Midbrain (tissue), 1 donor: Measurements from ENCODE around the gene TSSK6.

Experiments used
- DNase-seq: peaks from one replicate; lab custom pipeline; 2025; lab: John Stamatoyannopoulos, UW

The TSSK6 gene

DNA sequence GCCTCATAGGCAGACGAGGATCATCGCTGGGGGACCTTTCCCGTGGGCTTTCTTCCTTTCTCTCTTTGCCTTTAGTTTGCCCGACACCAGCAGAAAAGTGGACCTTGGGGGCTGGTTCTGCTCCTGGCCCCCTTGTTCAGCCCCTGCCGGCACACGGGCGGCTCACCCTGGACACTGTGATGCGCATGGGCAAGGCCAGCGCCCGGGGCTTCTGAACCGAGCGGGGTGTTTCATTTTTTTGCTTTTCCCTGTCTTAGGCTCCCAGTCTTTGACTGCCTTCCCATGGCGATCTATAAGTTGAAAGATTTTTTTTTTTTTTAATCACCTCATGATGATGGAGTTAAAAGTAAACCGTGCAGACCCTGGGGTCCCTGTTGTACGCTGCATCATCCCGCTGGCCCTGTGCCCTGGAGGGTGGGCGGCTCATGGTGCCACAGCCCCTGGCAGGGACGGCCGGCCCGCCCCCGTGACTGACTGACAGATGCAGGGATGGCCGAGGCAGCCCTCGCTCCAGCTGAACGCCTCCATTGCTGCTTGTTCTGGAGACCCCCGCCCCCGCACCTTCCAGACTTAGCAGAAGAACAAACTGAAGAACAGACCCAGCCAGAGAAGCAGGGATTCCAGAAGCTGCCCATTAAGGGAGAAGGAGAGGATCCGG is 9.6 kb downstream of the TSSK6 start:
- no peak for DNase-seq

DNA sequence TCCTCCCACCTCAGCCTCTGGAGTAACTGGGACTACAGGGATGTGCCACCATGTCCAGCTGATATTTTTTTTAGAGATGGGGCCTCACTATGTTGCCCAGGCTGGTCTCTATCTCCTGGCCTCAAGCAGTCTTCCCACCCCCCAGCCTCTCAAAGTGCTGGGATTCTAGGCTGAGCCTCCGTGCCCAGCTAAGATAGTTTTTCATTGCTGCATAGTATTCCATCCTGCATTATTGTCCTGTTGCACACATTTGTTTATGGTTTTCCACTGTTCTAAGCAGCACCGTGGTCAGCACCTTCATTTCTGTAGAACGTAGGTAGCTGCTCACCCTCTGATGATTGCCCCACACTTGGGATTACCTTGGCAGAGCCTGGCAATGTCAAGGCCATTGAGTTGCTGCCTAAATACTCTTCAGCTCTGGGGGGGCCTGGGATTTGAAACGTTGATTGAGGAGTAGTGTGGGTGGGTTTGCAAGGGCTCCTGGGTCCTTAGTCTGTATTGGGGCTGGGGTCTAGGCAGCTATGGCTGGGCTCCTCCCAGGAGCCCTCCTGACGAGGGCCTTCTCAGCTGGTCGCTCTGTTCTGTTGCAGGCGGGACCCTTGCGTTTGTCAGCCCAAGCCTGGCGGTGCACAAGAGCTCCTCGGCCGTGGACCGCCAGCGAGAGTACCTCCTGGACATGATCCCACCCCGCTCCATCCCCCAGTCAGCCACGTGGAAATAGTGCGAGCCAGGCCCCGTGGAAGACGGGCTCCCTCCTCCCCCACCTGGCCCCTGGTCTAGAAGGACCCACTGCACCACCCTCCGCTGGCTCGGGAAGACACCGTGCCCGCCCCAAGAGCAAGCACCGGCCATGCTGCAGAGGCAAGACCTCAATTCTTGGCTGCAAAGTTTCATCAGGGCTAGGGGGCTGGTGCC is 10.3 kb downstream of the TSSK6 start:
- DNase-seq = no peak

DNA sequence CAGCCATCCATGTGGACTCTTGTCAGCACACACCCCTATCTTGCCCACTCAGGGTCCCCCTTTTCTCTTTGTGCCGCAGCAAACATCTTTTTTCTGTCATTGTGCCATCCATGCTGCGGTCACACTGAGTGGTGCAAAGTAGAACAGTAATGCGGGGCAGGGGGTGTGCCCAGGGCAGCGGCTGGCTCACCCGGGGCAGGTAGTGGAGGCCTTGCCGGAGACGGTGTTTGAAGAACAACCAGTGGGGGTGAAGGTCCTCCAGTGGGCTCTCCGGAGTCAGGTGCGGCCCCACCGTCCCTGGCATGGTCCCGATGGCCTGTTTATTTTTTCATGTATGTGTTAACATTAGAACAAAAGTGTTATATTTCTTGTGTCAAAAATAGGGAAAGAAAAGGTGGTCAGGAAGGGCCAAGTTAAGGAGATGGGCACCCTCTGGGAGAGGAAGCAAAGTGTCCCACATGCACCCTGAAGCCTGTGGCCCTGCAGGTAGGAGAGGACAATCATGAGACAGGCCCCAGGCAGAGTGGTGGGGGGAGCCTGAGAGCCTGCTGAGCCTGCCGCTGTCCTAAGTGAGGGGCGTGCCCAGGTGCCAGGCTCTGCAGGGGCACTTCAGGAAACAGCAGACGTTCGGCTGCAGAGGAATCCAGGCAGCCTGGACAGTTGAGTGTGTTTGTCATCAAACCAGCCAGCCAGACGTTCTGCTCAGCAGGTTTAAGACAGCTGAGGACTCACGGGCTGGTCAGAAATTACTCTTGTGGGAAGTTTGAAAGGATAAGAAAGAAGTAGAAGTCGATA is 12.3 kb downstream of the TSSK6 start:
- DNase-seq = no peak

DNA sequence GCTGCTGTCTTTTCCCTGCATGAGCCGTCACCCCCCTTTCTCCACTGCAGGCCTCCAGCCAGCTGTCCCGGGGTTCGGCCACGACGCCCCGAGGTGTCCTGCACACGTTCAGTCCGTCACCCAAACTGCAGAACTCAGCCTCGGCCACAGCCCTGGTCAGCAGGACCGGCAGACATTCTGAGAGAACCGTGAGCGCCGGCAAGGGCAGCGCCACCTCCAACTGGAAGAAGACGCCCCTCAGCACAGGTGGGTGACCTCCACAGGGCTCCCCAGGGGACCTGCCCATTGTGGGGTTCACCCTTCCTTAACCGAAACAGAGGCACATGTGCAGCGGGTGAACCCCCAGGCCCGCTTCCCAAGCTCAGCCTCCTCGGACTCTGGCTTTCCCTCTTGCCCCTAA is 13.1 kb downstream of the TSSK6 start:
- no peak for DNase-seq

DNA sequence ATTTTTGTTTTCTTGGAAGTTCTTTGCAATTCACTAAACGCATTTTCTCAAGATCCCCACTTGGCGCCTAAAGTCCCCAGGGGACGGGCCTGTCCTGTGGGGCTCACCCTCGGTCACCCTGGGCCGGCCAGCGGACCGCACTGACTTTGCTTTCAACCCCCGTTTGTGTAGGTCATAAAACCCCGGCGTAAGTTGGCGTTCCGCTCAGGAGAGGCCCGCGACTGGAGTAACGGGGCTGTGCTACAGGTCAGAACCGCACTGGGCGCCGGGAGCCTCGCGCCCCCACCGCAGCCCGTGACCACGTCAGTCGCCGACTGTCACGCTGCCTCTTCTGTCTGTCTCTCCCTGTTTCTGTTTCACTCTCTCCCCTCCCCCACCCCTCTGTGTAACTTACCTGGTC is 13.6 kb downstream of the TSSK6 start:
- DNase-seq = no peak

DNA sequence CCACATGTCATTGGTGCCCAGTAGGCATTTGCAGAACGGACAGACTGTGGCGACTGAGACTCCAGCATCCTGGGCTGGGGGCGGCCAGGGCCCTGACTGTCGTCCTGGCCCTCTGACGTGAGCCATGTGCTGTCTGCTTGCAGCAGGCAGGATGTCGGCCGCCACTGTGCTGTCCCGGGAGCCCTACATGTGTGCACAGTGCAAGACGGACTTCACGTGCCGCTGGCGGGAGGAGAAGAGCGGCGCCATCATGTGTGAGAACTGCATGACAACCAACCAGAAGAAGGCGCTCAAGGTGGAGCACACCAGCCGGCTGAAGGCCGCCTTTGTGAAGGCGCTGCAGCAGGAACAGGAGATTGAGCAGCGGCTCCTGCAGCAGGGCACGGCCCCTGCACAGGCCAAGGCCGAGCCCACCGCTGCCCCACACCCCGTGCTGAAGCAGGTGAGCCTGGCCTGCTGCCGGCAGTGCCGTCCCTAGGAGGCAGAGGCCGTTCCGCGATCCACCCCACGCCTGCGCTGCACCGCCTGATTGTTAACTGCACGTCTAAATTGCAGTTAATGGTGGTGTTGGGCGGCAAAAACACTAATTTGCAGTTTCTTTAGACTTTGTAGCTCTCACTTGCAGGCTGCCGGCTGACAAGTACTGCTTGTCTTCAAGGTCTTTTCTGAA is 14.2 kb downstream of the TSSK6 start:
- no peak for DNase-seq

DNA sequence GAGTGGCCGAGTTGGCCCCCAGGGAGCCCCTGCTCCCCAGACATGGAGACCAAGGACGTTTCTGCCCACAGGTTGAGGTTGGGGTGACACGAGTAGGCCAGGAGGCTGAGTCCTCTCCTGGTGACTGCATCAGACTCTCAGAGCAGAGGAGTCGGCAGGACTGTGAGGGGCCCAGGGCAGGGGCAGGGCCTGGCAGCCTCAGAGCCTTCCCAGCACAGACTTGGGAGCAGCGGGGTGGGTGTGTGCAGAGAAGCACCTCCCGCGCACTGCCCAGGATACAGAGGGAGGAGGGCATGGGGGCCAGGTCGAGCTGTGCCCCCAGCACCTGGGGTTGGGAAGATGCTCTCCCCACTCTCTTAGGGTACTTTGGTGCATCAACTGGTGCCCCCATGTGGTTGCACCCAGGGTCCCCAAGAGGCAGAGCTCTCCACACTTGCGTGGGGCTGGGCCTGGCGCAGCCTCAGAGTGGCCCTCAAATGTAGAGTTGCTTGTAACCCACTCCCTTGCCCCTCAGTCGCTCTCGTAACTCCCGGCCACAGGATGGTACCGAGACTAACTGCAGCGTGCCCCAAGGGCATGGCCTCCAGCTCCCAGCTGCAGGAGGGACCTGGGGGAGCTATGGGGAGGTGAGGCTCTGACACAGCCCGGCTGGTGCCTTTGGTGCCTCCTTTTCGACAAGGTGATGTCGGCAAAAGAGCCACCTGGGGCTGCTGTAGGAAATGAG is 15.9 kb downstream of the TSSK6 start:
- DNase-seq = no peak

DNA sequence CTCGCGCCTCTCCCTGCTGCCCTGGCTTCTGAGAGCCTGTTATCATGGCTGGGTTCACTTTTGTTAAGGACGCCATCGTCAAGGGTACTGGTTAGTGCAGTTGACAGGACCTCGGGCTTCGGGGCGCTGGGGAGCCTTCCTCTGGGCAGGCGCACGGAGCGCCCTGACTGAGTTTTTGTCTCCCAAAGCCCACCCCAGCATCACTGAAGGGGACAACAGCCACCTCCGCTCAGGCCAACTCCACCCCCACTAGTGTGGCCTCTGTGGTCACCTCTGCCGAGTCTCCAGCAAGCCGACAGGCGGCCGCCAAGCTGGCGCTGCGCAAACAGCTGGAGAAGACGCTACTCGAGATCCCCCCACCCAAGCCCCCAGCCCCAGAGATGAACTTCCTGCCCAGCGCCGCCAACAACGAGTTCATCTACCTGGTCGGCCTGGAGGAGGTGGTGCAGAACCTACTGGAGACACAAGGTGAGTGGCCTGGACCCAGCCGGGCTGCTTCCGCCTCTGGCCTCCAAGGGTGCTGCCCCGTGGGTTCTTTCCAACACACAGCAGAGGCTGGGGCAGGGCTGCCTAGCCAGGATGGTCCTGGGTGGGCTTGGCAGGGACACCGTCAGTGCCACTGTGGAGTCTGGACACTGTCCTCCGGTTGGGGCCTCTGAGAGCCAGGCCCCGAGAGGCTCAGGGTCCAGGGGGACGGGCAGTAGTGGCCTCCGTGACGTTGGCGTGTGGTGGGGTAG is 16.9 kb downstream of the TSSK6 start:
- no peak for DNase-seq

DNA sequence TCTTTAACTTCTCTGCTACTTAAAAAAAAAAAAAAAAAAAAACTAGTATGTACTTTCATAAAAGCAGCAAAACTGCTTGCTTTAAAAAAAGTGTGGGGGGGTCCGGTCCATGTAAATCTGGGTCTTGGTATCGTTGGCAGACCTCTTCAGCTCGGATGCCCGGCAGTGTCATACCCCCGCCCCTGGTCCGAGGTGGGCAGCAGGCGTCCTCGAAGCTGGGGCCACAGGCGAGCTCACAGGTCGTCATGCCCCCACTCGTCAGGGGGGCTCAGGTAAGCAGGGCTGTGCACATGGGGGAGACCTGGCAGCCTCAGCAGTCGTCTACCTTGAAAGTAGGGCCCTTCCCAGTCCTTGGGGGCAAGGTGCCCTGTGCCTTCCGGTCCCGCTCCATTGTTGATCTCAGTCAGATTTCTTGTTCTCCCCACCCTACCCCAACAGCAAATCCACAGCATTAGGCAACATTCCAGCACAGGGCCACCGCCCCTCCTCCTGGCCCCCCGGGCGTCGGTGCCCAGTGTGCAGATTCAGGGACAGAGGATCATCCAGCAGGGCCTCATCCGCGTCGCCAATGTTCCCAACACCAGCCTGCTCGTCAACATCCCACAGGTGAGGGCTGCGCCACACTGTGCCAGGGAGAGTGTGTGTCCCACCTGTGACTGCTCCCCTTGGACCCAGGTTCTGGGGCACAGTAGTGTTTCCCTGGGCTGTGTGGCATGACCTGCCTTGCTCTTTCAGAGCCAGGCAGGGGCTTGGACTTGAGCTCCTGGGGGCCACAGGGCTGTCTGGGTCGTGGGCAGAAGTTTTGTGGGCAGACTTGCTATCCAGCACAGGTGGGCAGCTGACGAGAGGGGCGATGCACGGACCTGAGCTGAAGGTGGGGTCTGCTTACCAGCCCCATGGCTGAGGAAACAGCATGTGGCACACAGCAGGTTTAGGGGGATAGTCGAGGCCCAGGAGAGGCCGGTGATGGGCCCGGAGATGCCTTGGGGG is 19.4 kb downstream of the TSSK6 start:
- no peak for DNase-seq

DNA sequence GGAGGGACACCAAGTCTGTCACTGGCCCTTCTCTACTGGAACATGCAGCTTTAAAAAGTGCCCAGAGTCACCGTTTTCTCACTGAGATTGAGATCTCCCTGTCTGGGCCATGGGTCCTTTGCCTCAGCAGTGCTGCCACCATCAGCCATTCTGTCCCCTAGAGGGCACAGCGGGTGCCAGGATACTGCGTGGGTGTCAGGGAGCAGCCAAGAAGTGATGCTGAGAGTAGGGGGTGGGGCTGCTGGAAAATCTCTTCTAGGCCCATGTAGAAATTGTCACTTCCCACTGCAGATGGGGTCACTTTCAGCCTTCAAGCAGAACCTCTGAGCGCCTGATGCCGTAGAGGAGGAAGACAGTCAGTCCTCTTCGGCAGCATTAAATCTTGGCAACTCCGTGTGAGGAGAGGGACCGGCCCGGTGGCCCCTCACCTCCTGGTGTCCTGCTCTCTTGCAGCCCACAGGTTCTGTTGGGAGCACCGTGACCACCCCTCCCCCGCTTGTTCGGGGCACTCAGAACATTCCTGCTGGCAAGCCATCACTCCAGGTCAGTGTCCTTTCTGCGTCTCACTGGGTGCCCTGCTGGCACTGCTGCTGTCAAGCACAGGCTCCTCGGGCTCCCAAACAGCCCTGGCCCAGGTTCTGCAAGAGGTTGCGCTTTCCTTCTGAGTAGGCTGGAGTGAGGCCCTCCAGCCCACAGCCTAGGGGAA is 21.4 kb downstream of the TSSK6 start:
- no peak for DNase-seq

DNA sequence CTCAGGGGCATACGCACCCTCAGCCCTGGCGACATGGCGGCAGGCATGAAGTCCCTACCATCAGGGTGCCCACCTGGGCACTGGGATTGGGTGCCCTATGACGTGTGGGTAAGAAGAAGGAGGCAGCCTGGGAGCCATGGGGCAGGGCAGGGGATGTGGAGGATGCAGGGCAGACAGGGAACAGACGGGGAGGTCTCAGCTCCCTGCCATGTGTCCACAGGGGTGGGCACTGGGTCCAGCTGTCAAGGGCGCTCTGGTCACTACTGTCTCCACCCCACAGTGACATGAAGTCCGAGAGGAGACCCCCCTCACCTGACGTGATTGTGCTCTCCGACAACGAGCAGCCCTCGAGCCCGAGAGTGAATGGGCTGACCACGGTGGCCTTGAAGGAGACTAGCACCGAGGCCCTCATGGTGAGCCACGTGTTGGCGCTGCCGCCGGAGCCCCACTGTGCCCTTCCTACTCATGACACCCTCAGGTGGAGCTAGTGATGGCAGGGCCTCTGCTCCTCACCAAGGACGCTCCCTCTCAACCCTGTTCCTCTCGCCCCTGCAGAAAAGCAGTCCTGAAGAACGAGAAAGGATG is 23.2 kb downstream of the TSSK6 start:
- no peak for DNase-seq

DNA sequence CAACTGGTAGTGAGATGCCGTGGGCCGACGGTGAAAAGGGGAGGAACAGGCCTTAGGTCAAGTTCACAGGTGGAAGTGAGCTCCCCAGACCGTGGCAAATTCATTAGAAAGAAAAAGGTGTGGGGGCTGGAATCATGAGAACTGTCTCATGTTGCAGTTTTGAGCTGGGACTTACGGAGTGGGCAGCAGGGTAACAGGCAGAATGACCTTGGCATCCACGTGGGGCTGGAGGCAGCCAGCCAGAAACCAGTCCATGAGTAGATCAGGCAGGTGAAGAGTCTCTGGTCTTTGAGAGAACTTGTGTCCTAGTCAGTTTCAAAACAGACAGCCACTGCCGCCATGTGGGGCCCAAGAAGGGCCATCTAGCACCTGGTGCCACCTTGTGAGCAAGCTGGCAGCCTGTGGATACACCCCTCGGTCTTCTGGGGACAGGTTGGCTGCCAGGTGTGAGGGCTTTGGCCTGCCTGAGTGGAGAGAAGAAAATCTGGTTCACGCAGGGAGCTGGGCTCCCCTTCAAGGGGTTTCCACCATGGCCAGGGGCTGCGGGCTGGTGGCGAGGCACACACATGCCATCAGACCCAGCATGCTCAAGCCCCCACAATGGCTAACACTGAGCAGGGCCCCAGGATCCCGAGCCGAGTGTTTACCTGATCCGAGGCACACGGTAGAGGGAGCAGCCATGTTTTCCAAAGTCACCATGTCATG is 23.9 kb downstream of the TSSK6 start:
- no peak for DNase-seq

DNA sequence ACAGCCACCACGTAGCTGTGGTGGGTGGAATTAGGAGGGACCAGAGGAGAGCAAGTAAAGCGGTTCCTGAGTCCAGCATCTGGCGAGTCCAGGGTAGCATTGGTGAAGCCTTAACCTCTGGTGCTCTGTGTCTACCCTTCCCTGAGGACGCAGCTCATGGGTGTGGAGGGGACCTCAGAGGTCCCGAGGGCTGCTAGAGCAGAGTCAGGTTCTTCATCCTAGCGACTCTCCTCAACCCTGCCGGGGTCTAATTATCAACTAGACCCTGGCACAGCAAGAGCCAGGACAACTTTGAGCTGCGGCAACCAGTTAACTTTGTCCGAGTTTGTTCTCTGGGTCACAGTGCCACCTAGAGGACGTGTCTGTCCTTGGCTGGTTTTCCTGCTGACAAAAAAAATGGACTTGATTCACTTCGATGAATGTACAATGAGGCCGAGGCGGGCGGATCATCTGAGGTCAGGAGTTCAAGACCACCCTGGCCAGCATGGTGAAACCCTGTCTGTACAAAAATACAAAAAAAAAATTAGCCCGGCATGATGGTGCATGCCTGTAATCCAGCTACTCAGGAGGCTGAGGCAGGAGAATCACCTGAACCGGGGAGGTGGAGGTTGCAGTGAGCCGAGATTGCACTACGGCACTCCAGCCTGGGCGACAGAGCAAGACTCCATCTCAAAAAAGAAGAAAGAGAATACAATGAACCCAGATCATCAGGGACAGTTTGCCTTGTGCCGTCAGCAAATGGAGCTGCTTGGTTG is 25.0 kb downstream of the TSSK6 start:
- DNase-seq = peak; percentile 86

DNA sequence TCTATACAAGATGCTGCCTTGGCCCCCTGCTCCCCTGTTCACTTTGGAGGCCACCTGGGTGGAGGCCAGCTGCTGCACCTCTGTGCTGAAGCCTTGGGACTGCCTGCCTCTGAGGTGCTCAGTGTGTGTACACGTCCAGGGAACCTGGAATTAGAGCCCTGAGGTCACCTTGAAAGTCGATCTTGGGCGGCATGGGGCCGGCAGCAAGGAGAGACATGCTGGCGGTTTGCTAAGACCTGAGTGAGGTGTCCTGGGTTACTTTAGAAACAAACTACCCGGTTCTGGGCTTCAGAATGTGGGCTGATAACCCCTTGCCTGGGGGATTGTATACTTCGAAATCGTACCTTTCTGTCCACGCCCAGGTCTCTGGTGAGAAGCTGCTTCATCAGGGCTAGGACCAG is 25.5 kb downstream of the TSSK6 start:
- no peak for DNase-seq

DNA sequence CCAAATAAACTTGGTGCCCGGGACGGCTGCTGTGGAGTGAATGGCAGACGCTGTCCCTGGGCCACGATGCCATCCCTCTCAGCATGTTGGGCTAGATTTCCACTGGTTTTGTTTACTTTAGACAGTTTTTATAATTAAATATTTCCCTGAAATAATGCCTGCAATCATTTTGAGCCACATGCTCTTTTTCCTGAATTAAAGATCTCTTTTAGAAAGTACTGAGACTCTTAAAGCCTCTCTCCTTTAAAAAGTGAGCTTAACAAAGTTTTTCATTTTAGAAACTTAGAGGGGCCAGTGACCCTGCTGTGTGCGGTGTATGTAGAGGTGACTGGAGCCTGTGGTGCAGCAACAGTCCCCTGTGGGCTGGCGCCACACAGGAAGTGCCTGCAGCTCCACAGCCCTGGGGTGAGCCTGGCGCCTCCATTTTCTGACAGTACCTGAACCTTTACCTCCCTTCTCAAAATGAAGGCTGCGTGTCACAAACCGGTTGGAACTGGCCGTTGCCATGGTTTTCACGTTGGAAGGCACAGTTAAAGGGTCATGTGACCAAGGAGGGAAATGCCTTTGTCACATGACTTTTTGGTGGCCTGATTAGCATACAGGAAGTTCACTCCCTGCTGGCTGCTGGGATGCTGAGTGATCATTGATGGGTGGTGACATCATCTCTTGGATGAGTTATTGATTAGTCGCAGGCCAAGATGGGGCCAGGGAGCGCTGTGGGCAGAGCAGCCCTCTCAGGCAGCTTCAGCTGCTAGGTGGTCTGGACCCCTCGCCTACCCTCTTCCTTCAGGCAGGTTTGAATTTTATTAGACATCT is 26.3 kb downstream of the TSSK6 start:
- DNase-seq = peak; percentile 70
